PC-3 (cell line): ENCODE data around the gene SCYGR7.

Experiments
- CTCF ChIP-seq: fragments of 300-600 bp; sonication (generic); conservative IDR thresholded peaks from 2 replicates; pipeline ENCODE4 v1.5.1; 2017; ENCODE audit warnings: antibody characterized with exemption, low read depth, mild to moderate bottlenecking, low read length
- EZH2phosphoT487 ChIP-seq: fragments of 300-600 bp; sonication (generic); IDR thresholded peaks from 2 replicates; pipeline ENCODE4 v1.6.1; 2018; ENCODE audit warnings: mild to moderate bottlenecking, antibody characterized with exemption, low read length, borderline replicate concordance

GRCh38 chr2:227761740-227762476, 33.8 kb downstream of the SCYGR7 start:
- TF ChIP-seq CTCF = no peak
- no peak for TF ChIP-seq EZH2phosphoT487
